Gastroesophageal sphincter (tissue), 4 donors: ENCODE measurements around the gene AKAP6. TPM values are rescaled to one million over a fixed set of nuclear protein-coding genes. Genes with fewer than 3 reads are reported as not detected.

Experiments used
- ATAC-seq: fragments of 150-250 bp; one replicate; pipeline ENCODE4 v1.9.1; 2016; ENCODE audit warnings: mild to moderate bottlenecking, moderate library complexity
- H3K27ac ChIP-seq, 4 donors: fragments of 200-600 bp; sonication (generic) in 3 of 4; 1 replicate in 3 of 4; 2 replicates in 1 of 4; pipeline ENCODE4 v1.5.1; 2016 to 2019
- H3K27me3 ChIP-seq: fragments of 200-600 bp; sonication (generic); one replicate; pipeline ENCODE4 v1.5.1; 2019
- H3K36me3 ChIP-seq, 2 donors: fragments of 200-600 bp; sonication (generic); one replicate each; pipeline ENCODE4 v1.5.1; 2019; ENCODE audit warnings: control low read depth in 1 of 2
- H3K4me1 ChIP-seq, 3 donors: fragments of 200-600 bp; sonication (generic); 1 replicate in 2 of 3; 2 replicates in 1 of 3; pipeline ENCODE4 v1.5.1; 2016 to 2019; ENCODE audit warnings: control low read depth in 2 of 3
- H3K4me3 ChIP-seq, 2 donors: fragments of 200-600 bp; sonication (generic); one replicate each; pipeline ENCODE4 v1.5.1; 2019; ENCODE audit warnings: mild to moderate bottlenecking in 1 of 2, moderate library complexity in 1 of 2
- H3K9me3 ChIP-seq, 3 donors: fragments of 200-600 bp; sonication (generic); one replicate each; pipeline ENCODE4 v1.5.1; 2017 to 2019; ENCODE audit warnings: control low read depth in 2 of 3
- EP300 ChIP-seq: sonication (generic); formaldehyde crosslinking; IDR thresholded peaks from one replicate; pipeline ENCODE4 v1.6.1; 2017; ENCODE audit warnings: antibody characterized with exemption, mild to moderate bottlenecking
- POLR2A ChIP-seq, 2 donors: fragments of 450-650 bp; IDR thresholded peaks; one replicate each; pipeline ENCODE4 v1.6.1; 2017; ENCODE audit warnings: antibody characterized with exemption in 2 of 2, mild to moderate bottlenecking in 2 of 2, moderate library complexity in 1 of 2
- POLR2AphosphoS5 ChIP-seq: sonication (generic); formaldehyde crosslinking; IDR thresholded peaks from one replicate; pipeline ENCODE4 v1.6.1; 2017; ENCODE audit warnings: antibody characterized with exemption
- WGBS, 2 donors: methylation state at CpG; one replicate each; pipeline ENCODE4 v1.1.5; 2018; ENCODE audit warnings: low coverage in 1 of 2; 5-methylcytosine and 5-hydroxymethylcytosine counted together
- total RNA-seq, 4 donors: library from RNA; depleted of rRNA; stranded (reverse); fragments of >200 nt; gene quantifications; one replicate each; pipeline ENCODE4 v1.1.0, GENCODE V29; 2016
- TF ChIP-seq, protein P1 (sequence below), 4 experiments: fragments of 200-600 bp in 2 of 4; fragments of 450-650 bp in 2 of 4; sonication (generic) in 1 of 4; IDR thresholded peaks; one replicate each; pipeline ENCODE4 v1.5.1; 2017 to 2019; ENCODE audit warnings: antibody characterized with exemption in 4 of 4, mild to moderate bottlenecking in 2 of 4, moderate library complexity in 2 of 4

AKAP6 gene
- total RNA-seq, 4 donors from 2014 or later: 33.1 to 65.4 (median 45.0) TPM

DNA sequence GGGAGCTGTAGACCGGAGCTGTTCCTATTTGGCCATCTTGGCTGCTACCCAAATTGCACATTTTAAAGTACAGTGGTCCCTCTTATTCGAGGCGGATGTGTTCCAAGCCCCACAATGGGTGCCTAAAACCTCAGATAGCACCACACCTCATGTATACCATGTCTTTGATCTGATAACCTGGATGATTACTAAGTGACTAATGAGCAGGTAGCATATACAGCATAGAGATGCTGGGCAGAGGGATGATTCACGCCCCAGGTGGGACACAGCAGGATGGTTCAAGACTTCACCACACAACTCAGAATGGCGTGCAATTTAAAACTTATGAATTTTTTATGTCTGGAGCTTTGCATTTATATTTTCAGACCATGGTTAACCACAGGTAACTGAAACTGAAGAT is 255.0 kb downstream of the AKAP6 start:
- WGBS, 2 donors: 89 to 100% methylated on average over 1 to 3 of the region's 5 CpGs
- no peaks in the 10 kb centered on the region for H3K4me1 ChIP-seq
- no peak overlapping the region for H3K27ac ChIP-seq
- H3K36me3 ChIP-seq: no peaks in the 10 kb centered on the region
- TF ChIP-seq POLR2AphosphoS5 (no peak), EP300 (no peak), POLR2A (IDR thresholded peaks at IDR 0.05) (no peak)
- TF ChIP-seq, protein P1, sequence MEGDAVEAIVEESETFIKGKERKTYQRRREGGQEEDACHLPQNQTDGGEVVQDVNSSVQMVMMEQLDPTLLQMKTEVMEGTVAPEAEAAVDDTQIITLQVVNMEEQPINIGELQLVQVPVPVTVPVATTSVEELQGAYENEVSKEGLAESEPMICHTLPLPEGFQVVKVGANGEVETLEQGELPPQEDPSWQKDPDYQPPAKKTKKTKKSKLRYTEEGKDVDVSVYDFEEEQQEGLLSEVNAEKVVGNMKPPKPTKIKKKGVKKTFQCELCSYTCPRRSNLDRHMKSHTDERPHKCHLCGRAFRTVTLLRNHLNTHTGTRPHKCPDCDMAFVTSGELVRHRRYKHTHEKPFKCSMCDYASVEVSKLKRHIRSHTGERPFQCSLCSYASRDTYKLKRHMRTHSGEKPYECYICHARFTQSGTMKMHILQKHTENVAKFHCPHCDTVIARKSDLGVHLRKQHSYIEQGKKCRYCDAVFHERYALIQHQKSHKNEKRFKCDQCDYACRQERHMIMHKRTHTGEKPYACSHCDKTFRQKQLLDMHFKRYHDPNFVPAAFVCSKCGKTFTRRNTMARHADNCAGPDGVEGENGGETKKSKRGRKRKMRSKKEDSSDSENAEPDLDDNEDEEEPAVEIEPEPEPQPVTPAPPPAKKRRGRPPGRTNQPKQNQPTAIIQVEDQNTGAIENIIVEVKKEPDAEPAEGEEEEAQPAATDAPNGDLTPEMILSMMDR (IDR thresholded peaks at IDR 0.05): no peak
- ATAC-seq: no peak
- no peaks in the 10 kb centered on the region for H3K27me3 ChIP-seq
- no peak overlapping the region for H3K4me3 ChIP-seq
- peaks cover 0 to 7% (median 0%) of the 10 kb centered on the region in 3 donors for H3K9me3 ChIP-seq

GRCh38 chr14:32587461-32587860 is 258.4 kb downstream of the AKAP6 start:
- TF ChIP-seq EP300 (no peak), POLR2AphosphoS5 (no peak), POLR2A (IDR thresholded peaks at IDR 0.05) (no peak)
- TF ChIP-seq, protein P1 (IDR thresholded peaks at IDR 0.05): no peak
- H3K36me3 ChIP-seq: no peaks in the 10 kb centered on the region
- 80 to 94% methylated on average over 1 of the region's 1 CpG for WGBS, 2 donors
- H3K4me3 ChIP-seq: no peak overlapping the region
- ATAC-seq: no peak
- no peak overlapping the region for H3K27ac ChIP-seq
- H3K4me1 ChIP-seq: no peaks in the 10 kb centered on the region
- H3K27me3 ChIP-seq: no peaks in the 10 kb centered on the region
- H3K9me3 ChIP-seq: peaks cover 0 to 7% (median 0%) of the 10 kb centered on the region in 3 donors

DNA sequence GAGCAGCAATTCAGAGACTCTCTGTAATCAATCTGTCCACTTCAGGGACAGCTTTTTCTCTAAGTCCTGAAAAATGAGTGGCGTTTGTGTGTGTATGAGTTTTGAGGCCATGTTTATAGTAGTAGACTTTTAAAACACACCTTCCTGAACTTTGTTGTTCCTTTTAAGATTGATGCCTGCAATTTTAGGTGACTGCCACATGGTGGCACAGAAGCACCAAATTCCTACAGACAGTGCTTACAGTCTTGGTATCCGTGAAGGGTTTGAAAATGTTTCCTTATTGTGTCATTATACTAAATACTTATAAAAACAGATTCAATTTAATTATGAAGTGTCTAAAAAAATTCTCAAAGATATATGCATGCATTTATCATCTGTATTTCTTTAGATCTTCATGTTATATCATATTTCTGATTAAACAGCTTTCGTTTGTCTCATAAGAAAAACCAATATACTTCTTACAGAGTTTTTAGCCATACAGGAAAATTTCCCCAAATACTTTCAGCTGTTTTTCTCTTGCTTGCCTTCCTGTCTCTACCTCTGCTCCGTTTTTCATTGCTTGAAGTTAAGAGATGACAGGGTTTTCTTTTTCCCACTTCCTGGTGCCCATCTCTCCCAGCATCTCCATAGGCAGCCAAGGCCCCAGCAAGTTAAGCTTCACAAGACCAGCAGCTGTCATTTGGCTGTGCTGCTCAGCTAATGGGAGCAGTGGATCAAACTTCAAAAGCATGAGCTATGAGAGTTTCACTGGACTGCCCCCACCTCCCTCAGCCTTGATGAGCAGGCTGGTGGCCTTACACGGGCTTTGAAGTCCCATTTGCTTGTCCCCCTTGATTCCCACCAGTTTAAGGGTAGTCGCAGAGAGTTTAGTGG is 259.6 kb downstream of the AKAP6 start:
- no peak for TF ChIP-seq POLR2AphosphoS5
- no peak for TF ChIP-seq POLR2A (IDR thresholded peaks at IDR 0.05)
- TF ChIP-seq, protein P1 (IDR thresholded peaks at IDR 0.05): peak; percentile 34 to 54 (median 40)
- TF ChIP-seq EP300: no peak
- ATAC-seq: no peak
- 66 to 80% methylated on average over 4 to 5 of the region's 6 CpGs for WGBS, 2 donors

GRCh38 chr14:32590157-32590556 is 261.1 kb downstream of the AKAP6 start:
- ATAC-seq: no peak
- H3K4me3 ChIP-seq: no peak overlapping the region
- TF ChIP-seq POLR2AphosphoS5 (no peak), EP300 (no peak), POLR2A (IDR thresholded peaks at IDR 0.05) (no peak)
- TF ChIP-seq, protein P1 (IDR thresholded peaks at IDR 0.05): no peak
- no peak overlapping the region for H3K27ac ChIP-seq
- H3K4me1 ChIP-seq: peaks cover 3 to 21% (median 4%) of the 10 kb centered on the region in 3 donors
- no peaks in the 10 kb centered on the region for H3K27me3 ChIP-seq
- no peaks in the 10 kb centered on the region for H3K9me3 ChIP-seq
- WGBS, 2 donors: 40% methylated on average over 1 of the region's 1 CpG; no CpG with 5 or more reads in 1 of the 2 donors
- no peaks in the 10 kb centered on the region for H3K36me3 ChIP-seq

More for the DNA sequence above, 259.6 kb downstream of the AKAP6 start:
- Histone ChIP-seq H3K4me1 (peaks cover 0 to 8% (median 4%) of the 10 kb centered on the region in 3 donors), H3K36me3 (no peaks in the 10 kb centered on the region), H3K27ac (no peak overlapping the region), H3K27me3 (no peaks in the 10 kb centered on the region), H3K9me3 (peaks cover 0 to 5% (median 0%) of the 10 kb centered on the region in 3 donors), H3K4me3 (no peak overlapping the region)
